HEK293 (cell line): Measurements from ENCODE around the gene C2orf78.

Experiments used
- CTCF ChIA-PET: fragments of 350-600 bp; formaldehyde crosslinking; extraction: SDS; loops from one replicate; lab custom pipeline; 2021; ENCODE audit warnings: antibody characterized with exemption; lab: Yijun Ruan, JAX
- POLR2A ChIA-PET: fragments of 300-600 bp; formaldehyde crosslinking; extraction: SDS; loops from one replicate; lab custom pipeline; 2020; ENCODE audit warnings: antibody characterized with exemption, inconsistent platforms; lab: Yijun Ruan, JAX
- H3K27ac ChIP-seq: fragments of 200-500 bp; sonication (Bioruptor generic); 2 replicates; pipeline ENCODE4 v1.5.1; 2014; ENCODE audit warnings: low read depth, low read length, control low read depth, inconsistent platforms; ENCODE audit errors: extremely low read depth
- H3K36me3 ChIP-seq, 2 experiments: fragments of 200-500 bp in 1 of 2; sonication (Bioruptor generic) in 1 of 2; 1 replicate in 1 of 2; 2 replicates in 1 of 2; pipeline ENCODE4 v1.5.1; 2014 to 2017; ENCODE audit warnings: inconsistent platforms in 2 of 2, low read length in 2 of 2; ENCODE audit not compliant: control insufficient read depth in 2 of 2, insufficient read depth in 1 of 2
- H3K4me1 ChIP-seq: fragments of 200-500 bp; sonication (Bioruptor generic); 2 replicates; pipeline ENCODE4 v1.5.1; 2014; ENCODE audit warnings: mild to moderate bottlenecking, low read length, inconsistent platforms; ENCODE audit not compliant: control insufficient read depth, insufficient read depth
- H3K4me3 ChIP-seq: 2 replicates; pipeline ENCODE4 v1.5.1; 2011; ENCODE audit warnings: low read depth, mild to moderate bottlenecking, control low read depth, low read length, moderate library complexity
- H3K9me3 ChIP-seq: fragments of 200-500 bp; sonication (Bioruptor generic); 2 replicates; pipeline ENCODE4 v1.5.1; 2014; ENCODE audit warnings: low read depth, low read length, inconsistent platforms; ENCODE audit not compliant: control insufficient read depth, insufficient read depth
- GLIS1 ChIP-seq: fragments of 450-650 bp; formaldehyde crosslinking; IDR thresholded peaks from 2 replicates; pipeline ENCODE4 v1.5.1; 2016; ENCODE audit warnings: missing biosample characterization, missing genetic modification characterization
- GLIS2 ChIP-seq: fragments of 450-650 bp; formaldehyde crosslinking; IDR thresholded peaks from 2 replicates; pipeline ENCODE4 v1.5.1; 2016; ENCODE audit warnings: missing biosample characterization, missing genetic modification characterization
- KLF8 ChIP-seq: fragments of 450-650 bp; formaldehyde crosslinking; IDR thresholded peaks from 2 replicates; pipeline ENCODE4 v1.5.1; 2016; ENCODE audit warnings: missing biosample characterization, missing genetic modification characterization
- OSR2 ChIP-seq: fragments of 450-650 bp; formaldehyde crosslinking; IDR thresholded peaks from 2 replicates; pipeline ENCODE4 v1.5.1; 2016; ENCODE audit warnings: missing biosample characterization, missing genetic modification characterization
- WT1 ChIP-seq: fragments of 450-650 bp; formaldehyde crosslinking; IDR thresholded peaks from 2 replicates; pipeline ENCODE4 v1.5.1; 2016; ENCODE audit warnings: missing biosample characterization, missing genetic modification characterization
- ZBTB1 ChIP-seq: fragments of 450-650 bp; formaldehyde crosslinking; IDR thresholded peaks from 2 replicates; pipeline ENCODE4 v1.5.1; 2016; ENCODE audit warnings: missing biosample characterization, missing genetic modification characterization
- ZNF146 ChIP-seq: fragments of 450-650 bp; formaldehyde crosslinking; IDR thresholded peaks from 2 replicates; pipeline ENCODE4 v1.5.1; 2016; ENCODE audit warnings: missing biosample characterization, missing genetic modification characterization
- ZNF157 ChIP-seq: fragments of 450-650 bp; formaldehyde crosslinking; IDR thresholded peaks from 2 replicates; pipeline ENCODE4 v1.5.1; 2016; ENCODE audit warnings: missing biosample characterization, missing genetic modification characterization
- ZNF174 ChIP-seq: fragments of 450-650 bp; formaldehyde crosslinking; IDR thresholded peaks from 2 replicates; pipeline ENCODE4 v1.5.0; 2017; ENCODE audit warnings: missing biosample characterization, mild to moderate bottlenecking, missing genetic modification characterization
- ZNF19 ChIP-seq: fragments of 450-650 bp; formaldehyde crosslinking; IDR thresholded peaks from 2 replicates; pipeline ENCODE4; 2016; ENCODE audit warnings: missing biosample characterization, missing genetic modification characterization, low read depth
- ZNF202 ChIP-seq: fragments of 450-650 bp; formaldehyde crosslinking; IDR thresholded peaks from 2 replicates; pipeline ENCODE4 v1.5.1; 2016; ENCODE audit warnings: missing biosample characterization, missing genetic modification characterization, borderline replicate concordance
- ZNF335 ChIP-seq: fragments of 450-650 bp; formaldehyde crosslinking; conservative IDR thresholded peaks from 2 replicates; pipeline ENCODE4 v1.5.1; 2016; ENCODE audit warnings: missing biosample characterization, missing genetic modification characterization
- ZNF404 ChIP-seq: fragments of 450-650 bp; formaldehyde crosslinking; IDR thresholded peaks from 2 replicates; pipeline ENCODE4 v1.5.1; 2017; ENCODE audit warnings: missing biosample characterization, missing genetic modification characterization
- ZNF473 ChIP-seq: fragments of 450-650 bp; formaldehyde crosslinking; IDR thresholded peaks from 2 replicates; pipeline ENCODE4 v1.5.1; 2017; ENCODE audit warnings: missing biosample characterization, missing genetic modification characterization
- ZNF544 ChIP-seq: fragments of 450-650 bp; formaldehyde crosslinking; IDR thresholded peaks from 2 replicates; pipeline ENCODE4 v1.5.0; 2017; ENCODE audit warnings: missing biosample characterization, missing genetic modification characterization
- ZNF548 ChIP-seq: fragments of 450-650 bp; formaldehyde crosslinking; IDR thresholded peaks from 2 replicates; pipeline ENCODE4 v1.5.1; 2016; ENCODE audit warnings: missing biosample characterization, missing genetic modification characterization
- ZNF549 ChIP-seq: fragments of 450-650 bp; IDR thresholded peaks from 2 replicates; pipeline ENCODE4 v1.5.1; 2018; ENCODE audit warnings: missing biosample characterization, missing genetic modification characterization, mild to moderate bottlenecking, inconsistent platforms, moderate library complexity
- ZNF555 ChIP-seq: fragments of 450-650 bp; formaldehyde crosslinking; conservative IDR thresholded peaks from 2 replicates; pipeline ENCODE4 v1.5.1; 2017; ENCODE audit warnings: missing biosample characterization, mild to moderate bottlenecking, missing genetic modification characterization, inconsistent platforms
- ZNF560 ChIP-seq: fragments of 450-650 bp; formaldehyde crosslinking; IDR thresholded peaks from 2 replicates; pipeline ENCODE4 v1.5.1; 2017; ENCODE audit warnings: missing biosample characterization, missing genetic modification characterization, borderline replicate concordance
- ZNF624 ChIP-seq: fragments of 450-650 bp; formaldehyde crosslinking; IDR thresholded peaks from 2 replicates; pipeline ENCODE4 v1.5.1; 2017; ENCODE audit warnings: missing biosample characterization, missing genetic modification characterization
- ZNF654 ChIP-seq: fragments of 450-650 bp; formaldehyde crosslinking; IDR thresholded peaks from 2 replicates; pipeline ENCODE4 v1.5.1; 2016; ENCODE audit warnings: low read depth, missing biosample characterization, missing genetic modification characterization
- ZNF658 ChIP-seq: fragments of 450-650 bp; formaldehyde crosslinking; IDR thresholded peaks from 2 replicates; pipeline ENCODE4; 2016; ENCODE audit warnings: missing biosample characterization, missing genetic modification characterization
- ZNF660 ChIP-seq: fragments of 450-650 bp; IDR thresholded peaks from 2 replicates; pipeline ENCODE4 v1.5.1; 2018; ENCODE audit warnings: missing biosample characterization, mild to moderate bottlenecking, missing genetic modification characterization
- ZNF664 ChIP-seq: fragments of 450-650 bp; formaldehyde crosslinking; IDR thresholded peaks from 2 replicates; pipeline ENCODE4 v1.5.1; 2016; ENCODE audit warnings: missing biosample characterization, missing genetic modification characterization
- ZNF677 ChIP-seq: fragments of 450-650 bp; IDR thresholded peaks from 2 replicates; pipeline ENCODE4 v1.5.0; 2018; ENCODE audit warnings: missing biosample characterization, mild to moderate bottlenecking, missing genetic modification characterization, moderate library complexity
- ZNF785 ChIP-seq: fragments of 450-650 bp; formaldehyde crosslinking; IDR thresholded peaks from 2 replicates; pipeline ENCODE4 v1.5.1; 2016; ENCODE audit warnings: missing biosample characterization, missing genetic modification characterization
- TF ChIP-seq, protein P1 (sequence below): fragments of 450-650 bp; formaldehyde crosslinking; IDR thresholded peaks from 2 replicates; pipeline ENCODE4 v1.5.1; 2016; ENCODE audit warnings: missing biosample characterization, missing genetic modification characterization
- TF ChIP-seq, protein P2 (sequence below): fragments of 450-650 bp; formaldehyde crosslinking; IDR thresholded peaks from 2 replicates; pipeline ENCODE4 v1.5.1; 2016; ENCODE audit warnings: missing biosample characterization, missing genetic modification characterization
- TF ChIP-seq, protein P3 (sequence below): fragments of 450-650 bp; formaldehyde crosslinking; IDR thresholded peaks from 2 replicates; pipeline ENCODE4 v1.5.1; 2017; ENCODE audit warnings: missing biosample characterization, missing genetic modification characterization
- TF ChIP-seq, protein P4 (sequence below): fragments of 450-650 bp; formaldehyde crosslinking; IDR thresholded peaks from 2 replicates; pipeline ENCODE4 v1.5.1; 2016; ENCODE audit warnings: missing biosample characterization, missing genetic modification characterization

C2orf78 gene

DNA sequence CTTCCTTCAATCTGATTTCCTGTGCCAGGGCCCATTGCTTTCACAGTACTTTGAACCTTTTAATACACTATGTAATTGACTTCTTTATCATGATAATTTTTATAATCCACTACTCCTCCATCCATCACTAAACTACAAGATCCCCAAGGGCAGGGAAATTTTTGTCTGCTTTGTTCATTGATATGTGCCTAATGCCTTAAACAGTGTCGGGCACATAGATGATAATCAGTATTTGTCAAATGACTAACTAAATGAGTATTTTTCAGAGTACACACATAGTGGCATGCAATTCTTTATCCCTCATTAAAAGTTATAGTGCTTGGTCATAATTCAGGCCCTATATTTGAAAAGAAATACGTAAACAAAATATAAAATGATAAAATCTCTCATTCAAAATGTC is 39.4 kb downstream of the C2orf78 start:
- no peak overlapping the region for H3K4me3 ChIP-seq
- no peak overlapping the region for H3K27ac ChIP-seq
- CTCF ChIA-PET: interaction anchor here (0.6 to 7.7 kb wide), 23 partner anchors 11 to 767 kb away, joined by 3 to 155 read pairs (median 4); partner anchors contain the start of gene BOLA3
- TF ChIP-seq KLF8 (tag by site-specific recombination) (no peak), ZNF555 (tag by site-specific recombination) (no peak), ZNF560 (no peak), ZNF202 (no peak), ZNF548 (tag by site-specific recombination) (no peak), ZBTB1 (no peak), ZNF473 (tag by site-specific recombination) (no peak), ZNF660 (no peak), ZNF658 (no peak), WT1 (tag by site-specific recombination) (no peak), ZNF19 (tag by site-specific recombination) (no peak), ZNF677 (tag by site-specific recombination) (no peak)
- TF ChIP-seq, protein P1, sequence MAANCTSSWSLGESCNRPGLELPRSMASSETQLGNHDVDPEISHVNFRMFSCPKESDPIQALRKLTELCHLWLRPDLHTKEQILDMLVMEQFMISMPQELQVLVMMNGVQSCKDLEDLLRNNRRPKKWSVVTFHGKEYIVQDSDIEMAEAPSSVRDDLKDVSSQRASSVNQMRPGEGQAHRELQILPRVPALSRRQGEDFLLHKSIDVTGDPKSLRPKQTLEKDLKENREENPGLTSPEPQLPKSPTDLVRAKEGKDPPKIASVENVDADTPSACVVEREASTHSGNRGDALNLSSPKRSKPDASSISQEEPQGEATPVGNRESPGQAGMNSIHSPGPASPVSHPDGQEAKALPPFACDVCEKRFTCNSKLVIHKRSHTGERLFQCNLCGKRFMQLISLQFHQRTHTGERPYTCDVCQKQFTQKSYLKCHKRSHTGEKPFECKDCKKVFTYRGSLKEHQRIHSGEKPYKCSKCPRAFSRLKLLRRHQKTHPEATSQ (tag by site-specific recombination): no peak
- POLR2A ChIA-PET: interaction anchor here (0.7 to 1.5 kb wide), 2 partner anchors 86 to 542 kb away, joined by 3 to 6 read pairs; partner anchors contain the start of gene TPRKB
- H3K9me3 ChIP-seq: no peaks in the 10 kb centered on the region
- no peaks in the 10 kb centered on the region for H3K4me1 ChIP-seq
- no peaks in the 10 kb centered on the region for H3K36me3 ChIP-seq

DNA sequence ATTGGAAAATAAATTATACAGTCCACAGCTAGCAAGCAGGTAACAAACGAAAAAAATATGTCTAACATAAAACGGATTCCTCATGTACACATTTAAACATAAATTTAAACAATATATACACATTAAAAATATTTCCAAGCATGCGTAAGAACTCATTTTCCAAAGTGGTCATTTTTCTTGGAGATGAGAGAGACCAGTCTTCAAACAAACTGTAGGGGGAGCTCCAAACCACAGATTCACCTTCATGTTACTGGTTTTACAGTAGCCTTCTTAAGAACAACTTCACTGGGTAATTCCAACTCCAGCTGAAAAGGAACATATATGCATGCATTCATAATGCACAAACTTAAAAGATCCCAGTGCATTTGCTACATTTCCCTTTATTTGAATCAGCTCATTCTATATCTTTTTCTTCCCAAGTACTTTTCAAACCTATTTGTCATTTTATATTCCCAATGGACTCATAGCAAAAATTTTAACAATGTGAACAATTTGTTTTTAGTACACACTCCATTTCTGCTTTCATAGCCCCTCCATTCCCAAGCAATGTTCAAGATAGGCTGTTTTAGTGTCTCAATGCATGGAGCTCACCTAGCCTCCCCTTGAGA is 40.0 kb downstream of the C2orf78 start:
- H3K4me1 ChIP-seq: no peaks in the 10 kb centered on the region
- ChIA-PET POLR2A (interaction anchor here (1.5 kb wide), 1 partner anchor 87 kb away, joined by 6 read pairs; the partner anchor contains the start of gene TPRKB), CTCF (interaction anchor here (0.6 to 7.7 kb wide), 42 partner anchors 8 to 767 kb away, joined by 3 to 155 read pairs (median 4); partner anchors contain the start of genes BOLA3 and MOB1A)
- no peak overlapping the region for H3K27ac ChIP-seq
- H3K36me3 ChIP-seq: no peaks in the 10 kb centered on the region
- no peak overlapping the region for H3K4me3 ChIP-seq
- H3K9me3 ChIP-seq: no peaks in the 10 kb centered on the region
- TF ChIP-seq ZNF664 (tag by site-specific recombination) (no peak), ZNF146 (tag by site-specific recombination) (no peak), ZNF785 (no peak), ZNF654 (tag by site-specific recombination) (peak; percentile 74), ZNF624 (tag by site-specific recombination) (no peak), GLIS1 (tag by site-specific recombination) (no peak), ZNF549 (tag by site-specific recombination) (no peak), ZNF157 (tag by site-specific recombination) (no peak), ZNF544 (tag by site-specific recombination) (no peak), ZNF404 (tag by site-specific recombination) (no peak), GLIS2 (tag by site-specific recombination) (no peak), ZNF174 (tag by site-specific recombination) (no peak), ZNF335 (tag by site-specific recombination) (no peak), OSR2 (tag by site-specific recombination) (0 out of 2 replicates have a peak, but pooled peaks have one; percentile 29)
- TF ChIP-seq, protein P2, sequence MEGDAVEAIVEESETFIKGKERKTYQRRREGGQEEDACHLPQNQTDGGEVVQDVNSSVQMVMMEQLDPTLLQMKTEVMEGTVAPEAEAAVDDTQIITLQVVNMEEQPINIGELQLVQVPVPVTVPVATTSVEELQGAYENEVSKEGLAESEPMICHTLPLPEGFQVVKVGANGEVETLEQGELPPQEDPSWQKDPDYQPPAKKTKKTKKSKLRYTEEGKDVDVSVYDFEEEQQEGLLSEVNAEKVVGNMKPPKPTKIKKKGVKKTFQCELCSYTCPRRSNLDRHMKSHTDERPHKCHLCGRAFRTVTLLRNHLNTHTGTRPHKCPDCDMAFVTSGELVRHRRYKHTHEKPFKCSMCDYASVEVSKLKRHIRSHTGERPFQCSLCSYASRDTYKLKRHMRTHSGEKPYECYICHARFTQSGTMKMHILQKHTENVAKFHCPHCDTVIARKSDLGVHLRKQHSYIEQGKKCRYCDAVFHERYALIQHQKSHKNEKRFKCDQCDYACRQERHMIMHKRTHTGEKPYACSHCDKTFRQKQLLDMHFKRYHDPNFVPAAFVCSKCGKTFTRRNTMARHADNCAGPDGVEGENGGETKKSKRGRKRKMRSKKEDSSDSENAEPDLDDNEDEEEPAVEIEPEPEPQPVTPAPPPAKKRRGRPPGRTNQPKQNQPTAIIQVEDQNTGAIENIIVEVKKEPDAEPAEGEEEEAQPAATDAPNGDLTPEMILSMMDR (tag by site-specific recombination): peak; percentile 43; the same call in 1 of the 2 replicates
- TF ChIP-seq, protein P3, sequence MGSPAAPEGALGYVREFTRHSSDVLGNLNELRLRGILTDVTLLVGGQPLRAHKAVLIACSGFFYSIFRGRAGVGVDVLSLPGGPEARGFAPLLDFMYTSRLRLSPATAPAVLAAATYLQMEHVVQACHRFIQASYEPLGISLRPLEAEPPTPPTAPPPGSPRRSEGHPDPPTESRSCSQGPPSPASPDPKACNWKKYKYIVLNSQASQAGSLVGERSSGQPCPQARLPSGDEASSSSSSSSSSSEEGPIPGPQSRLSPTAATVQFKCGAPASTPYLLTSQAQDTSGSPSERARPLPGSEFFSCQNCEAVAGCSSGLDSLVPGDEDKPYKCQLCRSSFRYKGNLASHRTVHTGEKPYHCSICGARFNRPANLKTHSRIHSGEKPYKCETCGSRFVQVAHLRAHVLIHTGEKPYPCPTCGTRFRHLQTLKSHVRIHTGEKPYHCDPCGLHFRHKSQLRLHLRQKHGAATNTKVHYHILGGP (tag by site-specific recombination): no peak
- TF ChIP-seq, protein P4, sequence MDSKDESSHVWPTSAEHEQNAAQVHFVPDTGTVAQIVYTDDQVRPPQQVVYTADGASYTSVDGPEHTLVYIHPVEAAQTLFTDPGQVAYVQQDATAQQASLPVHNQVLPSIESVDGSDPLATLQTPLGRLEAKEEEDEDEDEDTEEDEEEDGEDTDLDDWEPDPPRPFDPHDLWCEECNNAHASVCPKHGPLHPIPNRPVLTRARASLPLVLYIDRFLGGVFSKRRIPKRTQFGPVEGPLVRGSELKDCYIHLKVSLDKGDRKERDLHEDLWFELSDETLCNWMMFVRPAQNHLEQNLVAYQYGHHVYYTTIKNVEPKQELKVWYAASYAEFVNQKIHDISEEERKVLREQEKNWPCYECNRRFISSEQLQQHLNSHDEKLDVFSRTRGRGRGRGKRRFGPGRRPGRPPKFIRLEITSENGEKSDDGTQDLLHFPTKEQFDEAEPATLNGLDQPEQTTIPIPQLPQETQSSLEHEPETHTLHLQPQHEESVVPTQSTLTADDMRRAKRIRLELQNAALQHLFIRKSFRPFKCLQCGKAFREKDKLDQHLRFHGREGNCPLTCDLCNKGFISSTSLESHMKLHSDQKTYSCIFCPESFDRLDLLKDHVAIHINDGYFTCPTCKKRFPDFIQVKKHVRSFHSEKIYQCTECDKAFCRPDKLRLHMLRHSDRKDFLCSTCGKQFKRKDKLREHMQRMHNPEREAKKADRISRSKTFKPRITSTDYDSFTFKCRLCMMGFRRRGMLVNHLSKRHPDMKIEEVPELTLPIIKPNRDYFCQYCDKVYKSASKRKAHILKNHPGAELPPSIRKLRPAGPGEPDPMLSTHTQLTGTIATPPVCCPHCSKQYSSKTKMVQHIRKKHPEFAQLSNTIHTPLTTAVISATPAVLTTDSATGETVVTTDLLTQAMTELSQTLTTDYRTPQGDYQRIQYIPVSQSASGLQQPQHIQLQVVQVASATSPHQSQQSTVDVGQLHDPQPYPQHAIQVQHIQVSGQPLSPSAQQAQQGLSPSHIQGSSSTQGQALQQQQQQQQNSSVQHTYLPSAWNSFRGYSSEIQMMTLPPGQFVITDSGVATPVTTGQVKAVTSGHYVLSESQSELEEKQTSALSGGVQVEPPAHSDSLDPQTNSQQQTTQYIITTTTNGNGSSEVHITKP (tag by site-specific recombination): peak; percentile 40
